ENCODE measurements around the gene HTT.

DNA sequence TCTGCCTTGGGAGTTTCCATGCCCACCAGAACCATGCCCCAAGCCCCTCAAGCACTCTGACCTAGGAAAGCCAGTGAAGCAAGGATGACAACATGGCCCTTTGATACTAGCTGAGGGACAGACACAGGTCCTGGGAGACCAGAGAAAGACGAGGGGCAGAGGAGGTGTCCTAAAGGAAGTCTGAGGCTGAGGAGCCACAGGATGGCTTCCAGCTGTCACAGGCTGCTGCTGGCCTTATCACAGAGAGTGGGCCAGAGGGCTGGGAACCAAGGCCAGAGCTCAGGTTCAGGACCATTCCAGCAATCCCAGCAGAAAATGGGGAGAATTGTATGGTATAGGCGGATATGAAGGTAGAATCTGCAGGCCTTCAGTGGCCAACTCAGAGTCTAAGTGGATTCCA, 142.8 kb downstream of the HTT start:
- TF ChIP-seq, protein P1, sequence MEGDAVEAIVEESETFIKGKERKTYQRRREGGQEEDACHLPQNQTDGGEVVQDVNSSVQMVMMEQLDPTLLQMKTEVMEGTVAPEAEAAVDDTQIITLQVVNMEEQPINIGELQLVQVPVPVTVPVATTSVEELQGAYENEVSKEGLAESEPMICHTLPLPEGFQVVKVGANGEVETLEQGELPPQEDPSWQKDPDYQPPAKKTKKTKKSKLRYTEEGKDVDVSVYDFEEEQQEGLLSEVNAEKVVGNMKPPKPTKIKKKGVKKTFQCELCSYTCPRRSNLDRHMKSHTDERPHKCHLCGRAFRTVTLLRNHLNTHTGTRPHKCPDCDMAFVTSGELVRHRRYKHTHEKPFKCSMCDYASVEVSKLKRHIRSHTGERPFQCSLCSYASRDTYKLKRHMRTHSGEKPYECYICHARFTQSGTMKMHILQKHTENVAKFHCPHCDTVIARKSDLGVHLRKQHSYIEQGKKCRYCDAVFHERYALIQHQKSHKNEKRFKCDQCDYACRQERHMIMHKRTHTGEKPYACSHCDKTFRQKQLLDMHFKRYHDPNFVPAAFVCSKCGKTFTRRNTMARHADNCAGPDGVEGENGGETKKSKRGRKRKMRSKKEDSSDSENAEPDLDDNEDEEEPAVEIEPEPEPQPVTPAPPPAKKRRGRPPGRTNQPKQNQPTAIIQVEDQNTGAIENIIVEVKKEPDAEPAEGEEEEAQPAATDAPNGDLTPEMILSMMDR (IDR thresholded peaks at IDR 0.05), result no peak
- TF ChIP-seq POLR2A (IDR thresholded peaks at IDR 0.05) (no peak), EP300 (IDR thresholded peaks at IDR 0.05) (no peak)
